Stimulated activated CD8-positive, alpha-beta memory T cell treated with anti-CD3 and anti-CD28 coated beads, Interleukin-15, amount 100 ng/mL, for 1 hour (primary cell): ENCODE results near the gene SPAM1.
"Not testable (repeated sequence)": the region's sequence is repeated elsewhere in the genome, so short reads cannot be mapped to it uniquely, and the experiment has no call there.

Source experiments
- DNase-seq: peaks from one replicate; pipeline ENCODE4 v3.0.0-alpha.2; 2020; ENCODE audit warnings: low read depth

Gene SPAM1, protein sequence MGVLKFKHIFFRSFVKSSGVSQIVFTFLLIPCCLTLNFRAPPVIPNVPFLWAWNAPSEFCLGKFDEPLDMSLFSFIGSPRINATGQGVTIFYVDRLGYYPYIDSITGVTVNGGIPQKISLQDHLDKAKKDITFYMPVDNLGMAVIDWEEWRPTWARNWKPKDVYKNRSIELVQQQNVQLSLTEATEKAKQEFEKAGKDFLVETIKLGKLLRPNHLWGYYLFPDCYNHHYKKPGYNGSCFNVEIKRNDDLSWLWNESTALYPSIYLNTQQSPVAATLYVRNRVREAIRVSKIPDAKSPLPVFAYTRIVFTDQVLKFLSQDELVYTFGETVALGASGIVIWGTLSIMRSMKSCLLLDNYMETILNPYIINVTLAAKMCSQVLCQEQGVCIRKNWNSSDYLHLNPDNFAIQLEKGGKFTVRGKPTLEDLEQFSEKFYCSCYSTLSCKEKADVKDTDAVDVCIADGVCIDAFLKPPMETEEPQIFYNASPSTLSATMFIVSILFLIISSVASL

DNA sequence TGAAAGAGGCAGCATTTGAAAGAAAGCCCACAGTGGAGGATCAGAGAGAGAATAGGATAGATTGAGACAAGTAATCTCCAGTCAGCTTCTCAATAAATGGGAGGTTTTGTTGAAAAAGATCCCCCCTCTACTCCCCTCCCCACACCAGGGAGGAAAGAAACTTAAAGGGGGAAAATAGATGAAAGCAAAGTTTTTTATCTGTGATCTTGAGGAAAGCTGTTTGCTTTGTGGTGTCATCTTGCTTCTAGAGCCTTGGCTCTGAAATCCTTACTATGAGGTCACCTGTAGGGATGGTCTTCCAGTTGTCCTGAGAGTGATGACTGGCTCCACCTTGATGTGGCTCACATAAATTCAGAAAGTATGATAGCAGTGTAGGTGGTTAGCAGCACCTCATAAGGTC is at the start of gene SPAM1:
Gene SPAM1 (plus strand): TSS at position 301 of the 400 bp plus-strand sequence. CDS start 28,330 bp downstream, outside the sequence.
- DNase-seq: no peak

DNA sequence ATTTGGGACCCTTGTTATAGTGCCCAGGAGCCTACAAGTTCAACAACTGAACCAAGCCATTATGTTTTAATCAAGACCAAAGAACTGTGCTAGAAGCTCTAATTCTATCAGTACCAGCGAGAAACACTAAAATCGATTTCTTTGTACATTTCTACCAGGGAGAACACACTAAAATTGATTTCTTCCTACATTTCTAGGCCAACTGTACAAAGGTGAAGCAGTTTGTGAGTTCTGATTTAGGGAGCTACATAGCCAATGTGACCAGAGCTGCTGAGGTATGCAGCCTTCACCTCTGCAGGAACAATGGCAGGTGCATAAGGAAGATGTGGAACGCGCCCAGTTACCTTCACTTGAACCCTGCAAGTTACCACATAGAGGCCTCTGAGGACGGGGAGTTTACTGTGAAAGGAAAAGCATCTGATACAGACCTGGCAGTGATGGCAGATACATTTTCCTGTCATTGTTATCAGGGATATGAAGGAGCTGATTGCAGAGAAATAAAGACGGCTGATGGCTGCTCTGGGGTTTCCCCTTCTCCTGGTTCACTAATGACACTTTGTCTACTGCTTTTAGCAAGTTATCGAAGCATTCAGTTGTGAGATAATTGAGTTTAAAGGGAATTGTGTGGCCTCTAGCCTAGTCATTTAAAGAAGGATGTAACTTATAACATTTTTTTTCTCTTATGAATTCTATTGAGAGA is 48.3 kb upstream of the SPAM1 start:
- DNase-seq: no peak

DNA sequence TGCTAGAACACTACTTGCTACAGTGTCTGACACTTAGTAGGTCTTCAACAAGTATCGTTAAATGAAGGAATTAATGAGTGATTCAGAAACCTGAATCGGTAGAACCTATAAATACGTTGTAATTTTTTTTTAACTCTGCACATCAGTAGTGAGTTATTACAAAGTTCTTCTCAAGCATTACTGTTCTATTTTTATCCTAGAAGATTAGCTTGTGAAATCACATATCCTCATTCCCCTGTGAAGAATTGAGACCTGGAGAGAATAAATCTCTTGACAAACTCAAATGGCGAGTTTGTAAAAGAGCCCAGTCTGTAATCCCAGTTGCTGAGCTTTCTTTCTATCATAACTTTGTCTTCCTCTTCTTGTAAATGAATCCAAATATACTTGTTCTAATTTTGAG is 45.4 kb upstream of the SPAM1 start:
- DNase-seq: no peak

DNA sequence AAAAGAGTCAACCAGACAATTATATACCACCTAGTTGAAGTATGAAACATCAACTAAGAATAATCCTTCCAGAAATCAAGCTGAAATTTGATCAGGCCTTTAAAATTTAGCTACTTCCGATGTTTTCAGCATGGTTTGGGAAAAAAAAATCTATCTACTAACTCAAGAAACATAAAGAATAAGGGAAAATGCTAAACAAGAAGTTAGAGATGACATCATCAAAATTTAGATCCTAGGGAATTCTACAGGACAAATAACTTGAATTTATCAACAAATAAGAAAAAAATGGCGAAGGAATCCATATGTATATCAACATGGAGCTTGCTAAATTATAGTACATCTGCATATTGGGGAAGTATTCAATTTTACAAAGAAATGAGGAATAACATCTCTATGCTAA is 43.7 kb upstream of the SPAM1 start:
- no peak for DNase-seq

DNA sequence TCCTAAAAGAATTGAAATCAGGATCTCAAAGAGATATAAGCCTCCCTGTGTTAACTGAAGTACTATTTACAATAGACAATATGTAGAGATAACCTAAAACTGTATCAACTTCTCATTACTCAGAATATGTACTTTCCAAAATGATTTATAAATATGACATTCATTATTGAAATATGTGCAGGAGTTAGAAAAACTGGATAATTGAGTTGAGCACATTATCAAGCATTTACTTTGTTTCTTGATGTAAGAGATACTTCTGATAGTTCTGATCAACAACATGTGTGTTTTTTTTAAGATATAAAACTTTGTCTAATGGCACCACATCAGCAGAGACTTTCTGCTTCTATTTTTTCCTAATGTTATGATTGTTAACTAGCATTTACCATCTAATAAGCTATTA is 41.9 kb upstream of the SPAM1 start:
- DNase-seq: no peak

DNA sequence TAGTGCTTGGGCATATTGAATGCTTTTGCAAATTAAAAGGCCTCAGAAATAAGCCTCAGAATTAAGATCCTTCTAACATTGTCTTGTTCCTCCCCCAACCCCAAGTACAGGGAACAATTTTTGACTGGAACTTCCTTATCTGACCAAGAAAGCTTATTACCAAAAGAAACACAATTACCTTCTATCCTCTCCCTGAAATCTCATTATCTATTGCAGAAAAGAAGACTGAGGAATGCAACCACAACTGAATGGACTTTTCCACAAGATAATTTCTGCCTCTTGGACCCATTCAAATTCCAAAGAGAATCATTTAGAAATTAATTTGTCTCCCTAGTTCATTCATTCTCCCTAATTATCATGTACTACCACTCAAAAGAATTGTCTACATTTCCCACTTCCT is 36.8 kb upstream of the SPAM1 start:
- DNase-seq: no peak

DNA sequence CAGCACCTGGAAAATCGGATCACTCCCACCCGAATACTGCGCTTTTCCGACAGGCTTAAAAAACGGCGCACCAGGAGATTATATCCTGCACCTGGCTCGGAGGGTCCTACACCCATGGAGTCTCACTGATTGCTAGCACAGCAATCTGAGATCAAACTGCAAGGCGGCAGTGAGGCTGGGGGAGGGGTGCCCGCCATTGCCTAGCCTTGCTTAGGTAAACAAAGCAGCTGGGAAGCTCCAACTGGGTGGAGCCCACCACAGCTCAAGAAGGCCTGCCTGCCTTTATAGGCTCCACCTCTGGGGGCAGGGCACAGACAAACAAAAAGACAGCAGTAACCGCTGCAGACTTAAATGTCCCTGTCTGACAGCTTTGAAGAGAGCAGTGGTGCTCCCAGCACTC is 30.3 kb upstream of the SPAM1 start:
- not testable (repeated sequence) for DNase-seq

DNA sequence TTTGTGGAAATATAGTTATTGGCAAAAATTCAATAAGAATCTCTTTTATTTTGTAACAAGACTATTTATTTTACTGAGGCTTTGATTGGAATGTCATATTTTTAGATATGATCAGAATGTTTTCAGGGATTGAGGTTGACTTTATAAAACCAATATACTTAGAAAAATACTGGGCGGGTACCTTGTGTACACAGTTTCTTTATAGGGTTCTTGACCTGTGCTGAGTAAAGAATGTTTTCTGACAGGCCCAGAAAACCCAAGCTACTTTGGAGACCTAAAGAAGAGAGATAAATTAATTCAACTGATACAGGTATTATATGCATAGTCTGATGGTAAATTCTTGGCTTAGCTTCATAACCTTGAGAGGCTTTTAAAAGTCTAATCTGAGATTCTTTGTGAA is 23.9 kb upstream of the SPAM1 start:
- no peak for DNase-seq

DNA sequence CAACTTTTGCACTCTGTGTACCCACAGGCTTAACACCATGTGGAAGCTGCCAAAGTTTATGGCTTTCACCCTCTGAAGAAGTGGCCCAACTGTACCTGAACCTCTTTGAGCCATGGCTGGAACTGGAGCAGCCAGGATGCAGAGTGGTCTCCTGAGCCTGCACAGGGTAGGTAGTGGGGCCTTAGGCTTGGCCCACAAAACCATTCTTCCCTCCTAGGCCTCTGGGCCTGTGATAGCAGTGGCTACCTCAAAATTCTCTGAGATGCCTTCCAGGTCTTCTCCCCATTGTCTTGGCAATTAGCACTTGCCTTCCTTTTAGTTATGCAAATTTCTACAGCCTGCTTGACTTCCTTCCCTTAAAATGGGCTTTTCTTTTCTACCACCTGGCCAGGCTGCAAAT is 19.3 kb upstream of the SPAM1 start:
- no peak for DNase-seq

DNA sequence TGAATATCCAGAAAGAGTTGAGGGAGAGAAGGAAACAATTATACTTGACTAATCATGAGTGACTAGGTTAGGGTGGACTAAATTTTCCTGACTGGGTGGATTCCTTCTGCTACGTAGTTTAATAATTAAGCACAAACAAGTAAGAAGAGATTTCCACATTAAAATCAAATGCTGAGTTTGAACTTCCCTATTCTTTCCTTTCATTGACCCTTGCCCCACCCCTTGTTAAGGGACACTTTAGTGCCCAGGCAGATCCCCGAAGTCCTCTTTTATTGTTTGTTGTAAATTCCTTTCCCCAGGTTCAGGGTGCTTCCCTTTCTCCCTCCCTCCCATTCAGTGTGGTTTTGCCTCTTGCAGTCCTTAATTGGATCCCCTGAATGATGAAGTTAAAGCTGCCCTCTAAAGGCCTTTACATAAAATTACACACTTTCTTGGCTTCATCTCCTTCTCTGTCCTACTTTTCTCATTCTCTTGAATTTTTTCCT is 8.8 kb upstream of the SPAM1 start:
- DNase-seq: no peak

DNA sequence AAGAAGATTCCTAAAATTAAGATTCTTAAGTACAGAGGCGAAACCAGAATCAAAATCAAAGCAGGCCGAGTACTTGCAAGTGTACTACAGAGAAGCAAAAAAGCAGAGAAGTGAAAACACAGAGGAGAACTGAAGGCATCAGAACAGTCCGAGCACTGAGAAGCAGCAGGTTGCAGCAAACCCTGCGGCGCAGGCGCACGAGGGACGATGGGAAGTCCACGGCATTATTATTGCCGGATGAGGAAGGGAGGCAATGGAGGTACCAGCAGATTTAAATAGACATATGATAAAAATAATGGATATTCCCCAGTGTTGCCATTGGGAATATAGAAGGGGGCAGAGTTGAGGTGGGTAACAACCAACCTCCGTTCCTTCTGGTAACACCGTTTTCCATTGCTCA is 7.2 kb upstream of the SPAM1 start:
- no peak for DNase-seq

DNA sequence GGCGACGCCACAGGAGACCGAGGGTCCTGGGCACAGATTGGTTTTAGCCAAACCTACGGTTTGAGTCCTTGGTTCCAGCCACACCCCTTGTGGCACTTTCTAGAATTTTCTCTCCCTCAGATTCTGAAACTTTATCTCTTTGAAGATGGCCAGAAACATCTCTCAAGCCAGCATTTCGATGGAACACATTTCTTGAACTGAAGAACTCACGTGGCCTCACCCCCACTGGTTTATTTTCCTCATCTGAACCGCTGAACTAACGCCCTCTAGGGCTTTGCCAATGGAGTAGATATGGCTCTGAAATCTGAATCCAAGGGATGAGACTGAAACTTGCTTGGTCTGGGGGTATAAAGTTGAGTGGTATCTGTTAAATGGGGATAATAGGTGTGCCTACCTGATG is 6.7 kb upstream of the SPAM1 start:
- DNase-seq: no peak

DNA sequence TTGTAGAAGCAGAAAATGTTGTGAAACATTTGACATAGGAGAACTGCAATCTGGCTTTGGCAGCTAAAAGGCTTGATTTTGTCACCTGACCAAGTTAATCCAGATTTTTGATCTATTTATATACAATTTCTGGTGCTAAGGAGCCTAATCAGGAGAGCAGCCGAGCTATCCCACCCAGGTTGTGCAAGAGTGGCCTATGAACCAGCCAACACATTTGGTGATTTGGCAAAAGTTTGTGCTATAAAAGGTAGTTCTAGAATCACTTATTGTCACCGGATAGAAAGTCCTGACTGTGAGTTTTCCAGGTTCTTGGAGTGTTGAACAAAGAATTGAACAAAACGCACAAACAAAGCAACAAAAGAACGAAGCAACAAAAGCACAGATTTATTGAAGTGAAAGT is 1.4 kb upstream of the SPAM1 start:
- DNase-seq: no peak

DNA sequence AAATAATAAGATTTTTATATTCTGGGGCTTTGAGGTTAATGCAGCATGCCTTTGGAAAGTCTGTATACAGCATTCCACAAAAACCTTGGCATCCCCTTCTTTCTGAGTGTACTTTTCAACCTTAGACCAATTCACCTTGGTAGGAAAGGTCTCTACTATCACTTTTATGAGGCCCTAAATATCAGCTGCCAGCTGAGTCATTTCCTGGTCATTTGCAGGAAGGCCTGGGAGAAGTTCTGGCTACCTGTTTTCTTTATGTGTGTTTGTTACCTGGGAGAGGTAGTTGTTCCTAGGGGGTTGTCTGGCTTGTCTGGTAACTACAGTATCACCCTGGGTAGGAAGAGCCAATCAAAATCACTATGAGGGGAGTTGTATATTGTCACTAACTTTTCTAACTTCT is 4.1 kb downstream of the SPAM1 start:
- no peak for DNase-seq

DNA sequence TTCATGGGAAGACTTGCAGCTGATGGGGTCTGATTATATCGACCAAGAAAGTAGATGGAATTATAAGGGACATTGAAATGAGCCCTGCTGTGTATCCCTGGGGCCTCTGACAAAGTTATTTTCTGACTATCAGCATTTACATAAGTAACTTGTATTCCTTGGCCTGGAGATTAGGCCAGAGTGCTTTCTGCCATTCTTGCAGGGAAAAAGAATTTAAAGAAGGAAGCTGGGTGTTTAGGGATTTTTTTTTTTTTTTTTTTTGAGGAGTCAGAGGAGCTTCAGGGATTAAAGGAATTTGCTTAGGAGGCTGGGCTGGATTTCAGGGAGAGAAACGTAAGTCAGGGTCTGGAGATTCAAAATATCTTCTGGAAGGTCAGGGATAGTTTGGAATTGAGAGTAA is 4.6 kb downstream of the SPAM1 start:
- DNase-seq: no peak

DNA sequence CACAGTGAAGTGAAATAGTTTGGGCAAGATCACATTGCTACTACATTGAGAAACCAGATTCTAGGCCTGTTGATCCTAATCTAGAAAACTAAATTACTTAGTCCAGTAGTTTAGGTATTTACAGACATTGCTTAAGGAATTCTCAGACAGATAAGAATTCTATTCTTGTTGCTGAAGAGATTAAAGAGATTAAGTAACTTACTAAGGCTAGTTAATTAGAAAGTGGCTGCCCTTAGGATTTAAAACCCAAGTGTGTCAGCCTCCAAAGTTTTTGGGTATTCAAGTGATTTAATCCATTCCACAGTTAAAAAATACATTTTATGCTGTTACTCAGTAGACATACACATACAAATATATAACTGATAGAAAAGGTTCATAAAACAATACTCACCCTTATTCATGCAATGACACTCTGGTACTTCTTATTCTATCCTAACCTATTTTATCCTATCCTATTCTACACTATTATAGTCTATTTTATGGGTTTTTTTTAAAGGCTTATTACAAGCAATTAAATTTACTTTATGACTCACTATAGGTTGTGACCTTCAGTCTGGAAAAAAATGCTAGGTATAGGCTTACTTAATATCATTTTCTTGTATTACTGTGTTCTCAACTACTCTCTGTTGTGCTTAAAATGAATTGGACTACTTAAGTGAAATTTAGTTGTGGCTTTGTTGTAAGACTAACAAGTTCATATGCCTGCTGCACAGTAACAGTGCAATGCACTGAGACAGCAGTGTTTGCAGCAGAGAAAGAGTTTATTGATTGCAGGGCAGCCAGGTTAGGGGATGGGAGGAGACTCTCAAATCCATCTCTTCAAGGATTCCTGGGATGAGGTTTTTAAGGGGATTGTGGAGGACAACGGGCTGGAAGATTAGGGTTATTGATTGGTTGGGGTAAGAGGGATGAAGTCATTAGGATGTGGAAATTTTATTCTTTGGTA is 10.7 kb downstream of the SPAM1 start:
- no peak for DNase-seq

DNA sequence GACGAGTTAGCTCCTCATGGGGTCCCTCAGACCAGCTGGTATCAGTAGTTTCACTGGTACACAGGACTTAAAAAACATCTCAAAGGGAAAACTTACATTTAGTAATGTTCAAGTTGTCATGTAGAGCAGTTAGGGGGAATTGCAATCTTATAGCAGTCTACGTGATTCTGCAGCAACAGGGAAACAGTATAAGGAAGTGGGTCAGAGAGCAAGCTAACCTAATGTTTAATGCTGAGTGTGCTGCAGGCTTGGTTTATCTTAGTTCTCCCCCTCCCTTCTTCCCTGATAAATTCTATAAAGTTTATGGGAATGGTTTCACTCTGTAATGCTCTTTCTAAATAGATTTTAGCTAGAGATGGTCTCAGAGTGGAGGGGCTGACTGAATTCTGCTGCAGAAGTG is 11.3 kb downstream of the SPAM1 start:
- no peak for DNase-seq

DNA sequence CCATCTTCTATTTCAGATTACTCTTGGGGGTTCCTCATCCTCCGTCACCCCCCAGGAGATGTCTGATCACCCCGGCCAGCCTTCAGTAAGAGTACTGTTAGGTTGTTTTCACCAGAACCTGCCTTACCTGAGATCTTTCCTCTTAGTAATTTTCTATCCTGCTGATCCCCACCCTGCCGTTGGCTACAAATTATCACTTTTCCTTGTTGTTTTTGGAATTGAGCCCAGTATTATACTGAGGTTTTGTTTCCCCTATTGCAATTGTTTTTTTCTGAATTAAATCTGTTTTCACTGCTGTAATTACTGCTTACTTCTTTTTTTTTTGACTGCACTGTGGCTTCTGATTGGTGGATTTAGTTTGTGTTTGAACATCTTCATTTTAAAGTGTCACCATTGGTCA is 14.7 kb downstream of the SPAM1 start:
- DNase-seq: no peak

DNA sequence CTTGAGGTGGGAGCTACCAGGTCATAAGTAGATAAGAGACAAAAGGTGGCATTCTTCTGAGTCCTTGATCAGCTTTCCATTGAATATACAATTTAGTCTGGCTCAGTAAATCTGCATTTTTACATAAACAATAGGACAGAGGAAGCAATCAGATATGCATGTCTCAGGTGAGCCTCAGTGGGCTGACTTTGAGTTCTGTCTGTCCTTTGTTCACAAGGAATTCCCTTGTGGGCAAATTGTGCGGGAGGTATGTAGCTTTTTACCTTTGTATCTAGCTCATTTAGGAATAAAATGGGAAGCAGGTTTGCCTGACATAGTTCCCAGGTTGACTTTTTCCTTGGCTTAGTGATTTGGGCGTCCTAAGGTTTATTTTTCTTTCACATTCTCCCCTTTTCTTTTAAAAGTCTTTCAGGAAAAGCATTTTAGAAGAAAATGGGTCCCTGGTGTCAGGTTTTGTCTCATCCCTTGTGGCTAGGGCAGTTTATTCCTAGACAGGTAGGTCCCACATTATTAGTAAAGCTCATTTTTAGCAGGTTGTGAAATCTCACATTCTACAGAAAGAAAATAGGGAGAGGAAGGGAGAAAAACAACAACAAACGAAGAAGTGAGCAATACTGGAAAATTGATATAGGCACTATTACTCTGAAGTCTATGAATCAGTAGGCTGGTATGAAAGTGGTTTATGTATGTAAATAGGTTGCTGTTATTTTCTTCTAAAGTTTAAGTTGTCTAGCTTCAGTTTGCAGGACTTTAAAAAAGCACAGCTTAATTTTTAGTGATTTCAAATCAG is 16.5 kb downstream of the SPAM1 start:
- DNase-seq: no peak

DNA sequence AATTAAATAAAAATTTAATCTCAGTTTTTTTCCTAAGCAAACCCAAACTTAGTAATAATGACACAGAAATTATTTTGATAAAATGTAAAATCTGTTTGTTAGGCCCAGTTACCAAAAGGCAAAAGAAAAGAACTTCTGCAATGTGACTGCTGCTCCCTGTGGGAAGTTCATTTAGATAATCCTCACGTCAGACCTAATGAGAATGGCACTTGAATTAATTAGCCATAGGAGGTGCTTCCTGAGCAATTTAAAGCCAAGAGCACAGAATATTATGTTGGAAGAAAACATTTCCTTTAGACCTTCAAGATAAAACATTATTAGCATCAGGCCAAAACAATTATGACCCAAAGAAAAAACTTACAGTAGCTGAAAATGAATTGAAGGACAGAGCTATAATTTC is 19.4 kb downstream of the SPAM1 start:
- no peak for DNase-seq

DNA sequence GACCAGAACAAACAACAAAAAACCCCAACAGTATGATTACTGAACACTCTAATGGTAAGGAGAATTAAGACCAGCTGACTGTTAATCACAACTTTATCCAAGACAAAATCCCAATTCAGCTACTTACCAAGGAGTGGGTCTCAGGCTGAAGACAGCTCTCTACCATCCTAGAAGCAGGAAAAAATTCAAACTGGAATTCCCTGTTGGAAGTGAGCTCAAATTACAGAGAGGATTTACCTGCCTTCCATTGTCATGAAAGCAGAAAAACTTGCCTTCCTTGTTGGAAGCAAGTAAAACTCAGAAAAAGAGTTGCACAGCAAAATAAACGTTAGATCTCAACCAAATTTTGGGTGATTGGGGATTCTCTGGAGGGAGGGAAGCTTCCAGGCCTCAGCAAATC is 20.9 kb downstream of the SPAM1 start:
- no peak for DNase-seq
